ENCODE data around the gene PIK3R4.

The PIK3R4 gene

DNA sequence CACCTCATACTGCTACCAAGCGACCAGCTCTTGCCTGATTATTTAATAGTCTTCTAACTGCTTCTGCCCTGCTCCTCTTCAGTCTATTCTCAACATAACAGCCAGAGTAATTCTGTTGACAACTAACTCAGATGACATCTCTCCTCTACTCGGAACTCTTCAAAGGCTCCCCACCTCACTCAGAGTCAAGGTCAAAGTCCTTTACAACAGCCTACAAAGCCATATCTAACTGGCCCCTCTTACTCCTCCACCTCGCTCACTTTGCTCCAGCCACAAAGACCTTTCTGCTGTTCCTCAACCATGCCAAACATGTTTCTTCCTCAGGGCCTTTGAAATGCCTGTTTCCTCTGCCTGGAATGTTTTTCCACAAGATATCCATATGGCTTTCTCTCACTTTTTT is 43.6 kb downstream of the PIK3R4 start:
- H3K9me3 Mint-ChIP-seq = no peaks in the 10 kb centered on the region
- no peak overlapping the region for H3K4me3 Mint-ChIP-seq
- no peak overlapping the region for H3K27ac Mint-ChIP-seq (ENCODE audit: low read depth)
- no peaks in the 10 kb centered on the region for H3K27me3 Mint-ChIP-seq
- no peaks in the 10 kb centered on the region for H3K4me1 Mint-ChIP-seq
- H3K36me3 Mint-ChIP-seq (ENCODE audit: insufficient read depth) = peaks cover 32% of the 10 kb centered on the region
- ATAC-seq (replicated peaks; ENCODE audit: extremely low read depth, poor library complexity, severe bottlenecking) (no peak), DNase-seq (ENCODE audit: low spot score in 2 of 2) (no peak)

DNA sequence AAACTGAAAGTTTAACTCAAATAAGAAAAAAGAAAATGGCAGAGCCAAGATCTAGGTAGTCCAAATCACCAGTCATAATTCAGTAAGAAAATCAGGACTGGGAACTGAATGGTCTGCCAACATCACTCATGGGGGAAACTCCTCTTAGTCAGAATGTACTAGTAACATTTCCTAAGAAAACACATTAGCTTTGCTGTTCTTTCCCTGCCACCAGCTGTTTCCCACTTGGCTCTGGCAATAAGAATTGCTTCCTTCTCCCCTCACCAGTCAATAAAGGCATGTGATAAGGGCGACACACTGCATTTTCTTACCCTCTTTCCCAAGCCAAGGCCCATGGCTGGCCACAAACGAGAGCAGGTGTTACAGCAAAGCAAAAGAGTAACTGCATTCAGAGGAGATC is 46.1 kb downstream of the PIK3R4 start:
- Mint-ChIP-seq H3K27ac (ENCODE audit: low read depth) (no peak overlapping the region), H3K4me1 (no peaks in the 10 kb centered on the region), H3K36me3 (ENCODE audit: insufficient read depth) (peaks cover 35% of the 10 kb centered on the region), H3K9me3 (no peaks in the 10 kb centered on the region), H3K27me3 (no peaks in the 10 kb centered on the region), H3K4me3 (no peak overlapping the region)
- no peak for ATAC-seq (replicated peaks; ENCODE audit: extremely low read depth, poor library complexity, severe bottlenecking)
- no peak for DNase-seq (ENCODE audit: low spot score in 2 of 2)

- Mint-ChIP-seq H3K27ac (ENCODE audit: low read depth) (no peak overlapping the region), H3K4me1 (no peaks in the 10 kb centered on the region), H3K4me3 (no peak overlapping the region), H3K9me3 (no peaks in the 10 kb centered on the region), H3K27me3 (no peaks in the 10 kb centered on the region), H3K36me3 (ENCODE audit: insufficient read depth) (peaks cover 33% of the 10 kb centered on the region)
- no peak for ATAC-seq (replicated peaks; ENCODE audit: extremely low read depth, poor library complexity, severe bottlenecking)
- DNase-seq (ENCODE audit: low spot score in 2 of 2) = no peak
These were observed 46.9 kb downstream of the PIK3R4 start for GRCh38 chr3:130699765-130700164.

DNA sequence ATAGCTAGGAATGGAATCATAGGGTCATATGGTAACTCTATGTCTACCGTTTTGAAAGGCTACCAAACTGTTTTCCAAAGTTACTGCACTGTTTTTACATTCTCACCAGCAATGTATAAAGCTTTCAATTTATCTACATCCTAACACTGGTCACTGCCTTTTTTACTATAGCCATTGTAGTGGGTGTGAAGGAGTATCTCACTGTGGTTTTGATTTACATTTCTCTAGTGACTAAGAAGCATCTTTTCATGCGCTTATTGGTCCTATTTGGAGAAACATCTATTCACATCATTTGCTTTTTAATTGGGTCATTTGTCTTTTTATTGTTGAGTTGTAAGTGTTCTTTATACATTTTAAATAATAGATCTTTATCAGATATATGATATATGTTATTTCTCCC is 53.3 kb downstream of the PIK3R4 start:
- no peak for ATAC-seq (replicated peaks; ENCODE audit: extremely low read depth, poor library complexity, severe bottlenecking)
- no peaks in the 10 kb centered on the region for H3K9me3 Mint-ChIP-seq
- peaks cover 26% of the 10 kb centered on the region for H3K36me3 Mint-ChIP-seq (ENCODE audit: insufficient read depth)
- no peaks in the 10 kb centered on the region for H3K27me3 Mint-ChIP-seq
- DNase-seq (ENCODE audit: low spot score in 2 of 2) = no peak
- H3K4me1 Mint-ChIP-seq = no peaks in the 10 kb centered on the region
- no peak overlapping the region for H3K27ac Mint-ChIP-seq (ENCODE audit: low read depth)
- H3K4me3 Mint-ChIP-seq = no peak overlapping the region

DNA sequence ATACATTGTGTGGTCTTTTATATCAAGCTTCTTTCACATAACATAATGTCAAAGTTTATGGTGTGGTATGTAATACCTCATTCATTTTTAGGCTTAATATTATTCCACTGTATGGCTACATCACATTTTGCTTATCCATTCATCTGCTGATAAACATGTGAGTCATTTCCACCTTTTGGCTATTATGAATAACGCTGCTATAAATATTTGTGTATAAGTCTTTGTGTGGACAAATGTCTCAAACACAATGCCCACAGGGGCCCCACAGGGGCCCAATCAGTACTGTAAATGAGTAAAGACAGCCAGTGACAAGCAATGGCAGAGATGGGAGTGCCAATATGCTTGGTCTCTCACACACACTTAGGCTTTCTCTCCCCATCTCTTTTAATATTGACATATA is 54.2 kb downstream of the PIK3R4 start:
- DNase-seq (ENCODE audit: low spot score in 2 of 2) (no peak), ATAC-seq (replicated peaks; ENCODE audit: extremely low read depth, poor library complexity, severe bottlenecking) (no peak)
- no peaks in the 10 kb centered on the region for H3K27me3 Mint-ChIP-seq
- no peak overlapping the region for H3K4me3 Mint-ChIP-seq
- H3K36me3 Mint-ChIP-seq (ENCODE audit: insufficient read depth) = peaks cover 26% of the 10 kb centered on the region
- H3K9me3 Mint-ChIP-seq = no peaks in the 10 kb centered on the region
- no peaks in the 10 kb centered on the region for H3K4me1 Mint-ChIP-seq
- no peak overlapping the region for H3K27ac Mint-ChIP-seq (ENCODE audit: low read depth)

- no peaks in the 10 kb centered on the region for H3K27me3 Mint-ChIP-seq
- no peaks in the 10 kb centered on the region for H3K4me1 Mint-ChIP-seq
- H3K9me3 Mint-ChIP-seq = no peaks in the 10 kb centered on the region
- DNase-seq (ENCODE audit: low spot score in 2 of 2) (no peak), ATAC-seq (replicated peaks; ENCODE audit: extremely low read depth, poor library complexity, severe bottlenecking) (no peak)
- no peak overlapping the region for H3K4me3 Mint-ChIP-seq
- no peak overlapping the region for H3K27ac Mint-ChIP-seq (ENCODE audit: low read depth)
- H3K36me3 Mint-ChIP-seq (ENCODE audit: insufficient read depth) = peaks cover 26% of the 10 kb centered on the region
These were observed 57.7 kb downstream of the PIK3R4 start for GRCh38 chr3:130688697-130689470.

- Mint-ChIP-seq H3K36me3 (ENCODE audit: insufficient read depth) (peaks cover 32% of the 10 kb centered on the region), H3K4me1 (no peaks in the 10 kb centered on the region), H3K4me3 (no peak overlapping the region), H3K9me3 (no peaks in the 10 kb centered on the region), H3K27me3 (no peaks in the 10 kb centered on the region), H3K27ac (ENCODE audit: low read depth) (no peak overlapping the region)
- ATAC-seq (replicated peaks; ENCODE audit: extremely low read depth, poor library complexity, severe bottlenecking) = no peak
- no peak for DNase-seq (ENCODE audit: low spot score in 2 of 2)
These were observed 58.5 kb downstream of the PIK3R4 start for GRCh38 chr3:130688015-130688688.

- H3K36me3 Mint-ChIP-seq (ENCODE audit: insufficient read depth) = peaks cover 34% of the 10 kb centered on the region
- H3K27me3 Mint-ChIP-seq = no peaks in the 10 kb centered on the region
- no peaks in the 10 kb centered on the region for H3K4me1 Mint-ChIP-seq
- ATAC-seq (replicated peaks; ENCODE audit: extremely low read depth, poor library complexity, severe bottlenecking) (no peak), DNase-seq (ENCODE audit: low spot score in 2 of 2) (no peak)
- no peak overlapping the region for H3K27ac Mint-ChIP-seq (ENCODE audit: low read depth)
- no peaks in the 10 kb centered on the region for H3K9me3 Mint-ChIP-seq
- H3K4me3 Mint-ChIP-seq = no peak overlapping the region
These were observed 59.3 kb downstream of the PIK3R4 start for GRCh38 chr3:130687327-130687726.

GRCh38 chr3:130686833-130687232 is 59.8 kb downstream of the PIK3R4 start:
- peaks cover 34% of the 10 kb centered on the region for H3K36me3 Mint-ChIP-seq (ENCODE audit: insufficient read depth)
- no peaks in the 10 kb centered on the region for H3K4me1 Mint-ChIP-seq
- ATAC-seq (replicated peaks; ENCODE audit: extremely low read depth, poor library complexity, severe bottlenecking) (no peak), DNase-seq (ENCODE audit: low spot score in 2 of 2) (no peak)
- no peak overlapping the region for H3K4me3 Mint-ChIP-seq
- H3K27ac Mint-ChIP-seq (ENCODE audit: low read depth) = no peak overlapping the region
- no peaks in the 10 kb centered on the region for H3K27me3 Mint-ChIP-seq
- H3K9me3 Mint-ChIP-seq = no peaks in the 10 kb centered on the region

GRCh38 chr3:130682131-130682530 is 64.5 kb downstream of the PIK3R4 start:
- no peak overlapping the region for H3K27ac Mint-ChIP-seq (ENCODE audit: low read depth)
- peaks cover 39% of the 10 kb centered on the region for H3K36me3 Mint-ChIP-seq (ENCODE audit: insufficient read depth)
- no peak overlapping the region for H3K4me3 Mint-ChIP-seq
- H3K4me1 Mint-ChIP-seq = no peaks in the 10 kb centered on the region
- H3K27me3 Mint-ChIP-seq = no peaks in the 10 kb centered on the region
- no peak for DNase-seq (ENCODE audit: low spot score in 2 of 2)
- H3K9me3 Mint-ChIP-seq = no peaks in the 10 kb centered on the region
- ATAC-seq (replicated peaks; ENCODE audit: extremely low read depth, poor library complexity, severe bottlenecking) = no peak

GRCh38 chr3:130679218-130679617 is 67.4 kb downstream of the PIK3R4 start:
- H3K36me3 Mint-ChIP-seq (ENCODE audit: insufficient read depth) = peaks cover 40% of the 10 kb centered on the region
- DNase-seq (ENCODE audit: low spot score in 2 of 2) = no peak
- ATAC-seq (replicated peaks; ENCODE audit: extremely low read depth, poor library complexity, severe bottlenecking) = no peak
- H3K27me3 Mint-ChIP-seq = no peaks in the 10 kb centered on the region
- no peak overlapping the region for H3K4me3 Mint-ChIP-seq
- no peak overlapping the region for H3K27ac Mint-ChIP-seq (ENCODE audit: low read depth)
- H3K9me3 Mint-ChIP-seq = no peaks in the 10 kb centered on the region
- H3K4me1 Mint-ChIP-seq = no peaks in the 10 kb centered on the region

DNA sequence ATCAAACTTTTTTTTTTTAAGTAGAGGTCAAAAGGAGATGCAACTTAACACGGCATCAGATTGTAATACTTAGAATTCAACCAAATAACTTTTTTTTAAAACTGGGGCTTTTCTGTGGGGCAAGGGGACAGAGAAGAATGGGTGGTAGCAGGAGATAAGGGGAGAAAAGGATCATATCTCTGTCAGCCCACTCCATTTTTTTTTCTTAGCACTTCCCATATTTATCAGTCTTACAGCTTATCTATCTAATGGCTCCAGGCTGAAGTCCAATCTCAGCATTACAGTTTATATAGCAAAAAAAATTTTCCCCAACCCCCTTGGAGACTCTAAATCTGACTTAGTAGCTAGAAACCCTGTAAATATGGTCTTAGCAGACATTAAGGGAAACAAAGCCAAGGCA is 69.3 kb downstream of the PIK3R4 start:
- Mint-ChIP-seq H3K27me3 (no peaks in the 10 kb centered on the region), H3K36me3 (ENCODE audit: insufficient read depth) (peaks cover 31% of the 10 kb centered on the region), H3K4me3 (no peak overlapping the region), H3K9me3 (no peaks in the 10 kb centered on the region), H3K27ac (ENCODE audit: low read depth) (no peak overlapping the region), H3K4me1 (no peaks in the 10 kb centered on the region)
- DNase-seq (ENCODE audit: low spot score in 2 of 2) (no peak), ATAC-seq (replicated peaks; ENCODE audit: extremely low read depth, poor library complexity, severe bottlenecking) (no peak)

- no peak overlapping the region for H3K4me3 Mint-ChIP-seq
- ATAC-seq (replicated peaks; ENCODE audit: extremely low read depth, poor library complexity, severe bottlenecking) (no peak), DNase-seq (ENCODE audit: low spot score in 2 of 2) (no peak)
- H3K27me3 Mint-ChIP-seq = no peaks in the 10 kb centered on the region
- no peaks in the 10 kb centered on the region for H3K4me1 Mint-ChIP-seq
- H3K27ac Mint-ChIP-seq (ENCODE audit: low read depth) = no peak overlapping the region
- H3K9me3 Mint-ChIP-seq = no peaks in the 10 kb centered on the region
- peaks cover 7% of the 10 kb centered on the region for H3K36me3 Mint-ChIP-seq (ENCODE audit: insufficient read depth)
These were observed 74.9 kb downstream of the PIK3R4 start for GRCh38 chr3:130671545-130672312.

Data from central memory CD8-positive, alpha-beta T cell (primary cell).